SK-N-SH treated with all-trans-retinoic acid at 6 μM for 48 hours (cell line): ENCODE data around the gene LANCL1.

ENCODE experiments used
- ATAC-seq: fragments of 200-7000 bp; cut with Tn5 transposase; 3 replicates; pipeline ENCODE4 v1.9.1; 2020; ENCODE audit warnings: mild to moderate bottlenecking, moderate library complexity
- ARNTL ChIP-seq: fragments of 450-650 bp; formaldehyde crosslinking; IDR thresholded peaks from 2 replicates; pipeline ENCODE4 v1.5.0; 2020; ENCODE audit warnings: low read depth, mild to moderate bottlenecking, moderate library complexity, borderline replicate concordance
- BACH2 ChIP-seq: fragments of 250-450 bp; sonication (Bioruptor Pico); IDR thresholded peaks from 2 replicates; pipeline ENCODE4 v1.9.0; 2021; ENCODE audit warnings: mild to moderate bottlenecking, borderline replicate concordance
- CSDC2 ChIP-seq: fragments of 250-450 bp; sonication (Bioruptor Pico); IDR thresholded peaks from 2 replicates; pipeline ENCODE4 v1.5.0; 2020; ENCODE audit warnings: mild to moderate bottlenecking, moderate library complexity
- ESRRG ChIP-seq: fragments of 250-450 bp; sonication (Bioruptor Pico); IDR thresholded peaks from 2 replicates; pipeline ENCODE4 v1.6.1; 2021; ENCODE audit warnings: mild to moderate bottlenecking
- OSR1 ChIP-seq: fragments of 250-450 bp; sonication (Bioruptor Pico); IDR thresholded peaks from 2 replicates; pipeline ENCODE4 v1.8.0; 2022; ENCODE audit warnings: moderate library complexity, mild to moderate bottlenecking, inconsistent platforms
- PPARA ChIP-seq: fragments of 250-450 bp; sonication (Bioruptor Pico); IDR thresholded peaks from 2 replicates; pipeline ENCODE4 v1.5.0; 2020; ENCODE audit warnings: mild to moderate bottlenecking, borderline replicate concordance
- RARB ChIP-seq: fragments of 250-450 bp; sonication (Bioruptor Pico); IDR thresholded peaks from 2 replicates; pipeline ENCODE4 v1.8.0; 2021; ENCODE audit warnings: mild to moderate bottlenecking, moderate library complexity
- SNAI2 ChIP-seq: fragments of 250-450 bp; sonication (Bioruptor Pico); IDR thresholded peaks from 2 replicates; pipeline ENCODE4 v1.5.0; 2020; ENCODE audit warnings: mild to moderate bottlenecking, moderate library complexity
- TOX ChIP-seq: fragments of 250-450 bp; sonication (Bioruptor Pico); IDR thresholded peaks from 2 replicates; pipeline ENCODE4 v1.8.0; 2021; ENCODE audit warnings: mild to moderate bottlenecking, moderate library complexity, borderline replicate concordance
- ZC3H10 ChIP-seq: fragments of 250-450 bp; sonication (Bioruptor Pico); IDR thresholded peaks from 2 replicates; pipeline ENCODE4 v1.5.1; 2021; ENCODE audit warnings: mild to moderate bottlenecking, moderate library complexity
- ZFP3 ChIP-seq: fragments of 250-450 bp; sonication (Bioruptor Pico); IDR thresholded peaks from 2 replicates; pipeline ENCODE4 v1.5.0; 2020; ENCODE audit warnings: mild to moderate bottlenecking, moderate library complexity
- ZFP30 ChIP-seq: fragments of 450-650 bp; formaldehyde crosslinking; IDR thresholded peaks from 2 replicates; pipeline ENCODE4 v1.5.0; 2022; ENCODE audit warnings: mild to moderate bottlenecking, moderate library complexity
- ZNF70 ChIP-seq: fragments of 450-650 bp; formaldehyde crosslinking; IDR thresholded peaks from 2 replicates; pipeline ENCODE4 v1.5.0; 2020; ENCODE audit warnings: mild to moderate bottlenecking, moderate library complexity
- ZNF8 ChIP-seq: fragments of 450-650 bp; formaldehyde crosslinking; IDR thresholded peaks from 2 replicates; pipeline ENCODE4 v1.5.0; 2020; ENCODE audit warnings: mild to moderate bottlenecking, moderate library complexity
- TF ChIP-seq, protein P1 (sequence below): fragments of 250-450 bp; sonication (Bioruptor Pico); IDR thresholded peaks from 2 replicates; pipeline ENCODE4 v1.5.1; 2020; ENCODE audit warnings: low read depth, mild to moderate bottlenecking, moderate library complexity
- TF ChIP-seq, protein P2 (sequence below): fragments of 250-450 bp; sonication (Bioruptor Pico); IDR thresholded peaks from 2 replicates; pipeline ENCODE4 v1.5.0; 2020; ENCODE audit warnings: mild to moderate bottlenecking, moderate library complexity
- TF ChIP-seq, protein P3 (sequence below): fragments of 250-450 bp; sonication (Bioruptor Pico); IDR thresholded peaks from 2 replicates; pipeline ENCODE4 v1.5.1; 2021; ENCODE audit warnings: mild to moderate bottlenecking, moderate library complexity
- TF ChIP-seq, protein P4 (sequence below): fragments of 250-450 bp; sonication (Bioruptor Pico); IDR thresholded peaks from 2 replicates; pipeline ENCODE4 v1.8.0; 2021; ENCODE audit warnings: low read depth, mild to moderate bottlenecking, moderate library complexity, borderline replicate concordance
- TF ChIP-seq, protein P5 (sequence below): fragments of 250-450 bp; sonication (Bioruptor Pico); IDR thresholded peaks from 2 replicates; pipeline ENCODE4 v1.8.0; 2020; ENCODE audit warnings: mild to moderate bottlenecking, moderate library complexity, borderline replicate concordance

The LANCL1 gene

DNA sequence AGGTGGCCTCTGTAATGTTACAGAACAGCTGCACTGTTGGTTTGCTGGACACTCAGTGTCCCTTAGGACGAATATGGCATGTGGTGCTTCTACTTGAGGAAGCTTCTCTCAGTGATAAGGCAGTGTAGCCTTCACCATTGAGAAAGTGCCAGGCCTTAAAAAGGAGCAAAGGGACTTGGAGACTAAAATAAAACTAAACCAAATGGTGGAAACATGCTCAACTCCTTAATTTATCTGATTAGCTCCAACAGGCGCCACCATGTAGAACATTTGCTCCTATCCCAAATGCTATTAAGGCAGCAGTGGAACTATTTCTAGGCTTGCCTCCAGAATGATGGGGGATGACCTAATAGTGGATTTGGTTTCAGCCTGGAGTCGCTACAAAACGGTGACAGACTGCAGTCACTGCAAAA lies 84.1 kb downstream of the LANCL1 start:
- TF ChIP-seq ARNTL (CRISPR knock-in tag) = no peak
- TF ChIP-seq ZNF8 (CRISPR knock-in tag) = no peak
- TF ChIP-seq TOX (CRISPR knock-in tag) = no peak
- TF ChIP-seq, protein P1, sequence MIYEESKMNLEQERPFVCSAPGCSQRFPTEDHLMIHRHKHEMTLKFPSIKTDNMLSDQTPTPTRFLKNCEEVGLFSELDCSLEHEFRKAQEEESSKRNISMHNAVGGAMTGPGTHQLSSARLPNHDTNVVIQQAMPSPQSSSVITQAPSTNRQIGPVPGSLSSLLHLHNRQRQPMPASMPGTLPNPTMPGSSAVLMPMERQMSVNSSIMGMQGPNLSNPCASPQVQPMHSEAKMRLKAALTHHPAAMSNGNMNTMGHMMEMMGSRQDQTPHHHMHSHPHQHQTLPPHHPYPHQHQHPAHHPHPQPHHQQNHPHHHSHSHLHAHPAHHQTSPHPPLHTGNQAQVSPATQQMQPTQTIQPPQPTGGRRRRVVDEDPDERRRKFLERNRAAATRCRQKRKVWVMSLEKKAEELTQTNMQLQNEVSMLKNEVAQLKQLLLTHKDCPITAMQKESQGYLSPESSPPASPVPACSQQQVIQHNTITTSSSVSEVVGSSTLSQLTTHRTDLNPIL (CRISPR knock-in tag) = no peak

DNA sequence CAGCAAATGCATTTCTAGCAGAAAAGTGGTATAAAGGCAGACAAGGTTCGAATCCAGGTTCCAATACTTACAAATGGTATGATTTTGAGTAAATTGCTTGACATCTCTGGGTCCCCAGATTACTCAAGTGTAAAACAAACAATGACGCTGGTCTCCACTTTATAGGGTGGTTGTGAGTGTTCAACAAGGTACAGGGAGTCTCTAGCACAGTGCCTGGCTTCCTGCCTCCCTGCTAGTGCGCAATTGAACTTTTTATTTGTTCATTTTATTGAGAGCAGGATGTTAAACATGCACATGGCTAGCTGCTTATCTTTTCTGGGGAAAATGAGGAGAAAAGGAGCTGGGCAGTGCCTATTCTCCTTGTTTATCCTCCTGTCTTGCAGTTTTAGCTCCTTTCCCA lies 86.7 kb downstream of the LANCL1 start:
- no peak for ATAC-seq
- no peak for TF ChIP-seq OSR1 (CRISPR knock-in tag)
- no peak for TF ChIP-seq PPARA (CRISPR knock-in tag)
- TF ChIP-seq, protein P2, sequence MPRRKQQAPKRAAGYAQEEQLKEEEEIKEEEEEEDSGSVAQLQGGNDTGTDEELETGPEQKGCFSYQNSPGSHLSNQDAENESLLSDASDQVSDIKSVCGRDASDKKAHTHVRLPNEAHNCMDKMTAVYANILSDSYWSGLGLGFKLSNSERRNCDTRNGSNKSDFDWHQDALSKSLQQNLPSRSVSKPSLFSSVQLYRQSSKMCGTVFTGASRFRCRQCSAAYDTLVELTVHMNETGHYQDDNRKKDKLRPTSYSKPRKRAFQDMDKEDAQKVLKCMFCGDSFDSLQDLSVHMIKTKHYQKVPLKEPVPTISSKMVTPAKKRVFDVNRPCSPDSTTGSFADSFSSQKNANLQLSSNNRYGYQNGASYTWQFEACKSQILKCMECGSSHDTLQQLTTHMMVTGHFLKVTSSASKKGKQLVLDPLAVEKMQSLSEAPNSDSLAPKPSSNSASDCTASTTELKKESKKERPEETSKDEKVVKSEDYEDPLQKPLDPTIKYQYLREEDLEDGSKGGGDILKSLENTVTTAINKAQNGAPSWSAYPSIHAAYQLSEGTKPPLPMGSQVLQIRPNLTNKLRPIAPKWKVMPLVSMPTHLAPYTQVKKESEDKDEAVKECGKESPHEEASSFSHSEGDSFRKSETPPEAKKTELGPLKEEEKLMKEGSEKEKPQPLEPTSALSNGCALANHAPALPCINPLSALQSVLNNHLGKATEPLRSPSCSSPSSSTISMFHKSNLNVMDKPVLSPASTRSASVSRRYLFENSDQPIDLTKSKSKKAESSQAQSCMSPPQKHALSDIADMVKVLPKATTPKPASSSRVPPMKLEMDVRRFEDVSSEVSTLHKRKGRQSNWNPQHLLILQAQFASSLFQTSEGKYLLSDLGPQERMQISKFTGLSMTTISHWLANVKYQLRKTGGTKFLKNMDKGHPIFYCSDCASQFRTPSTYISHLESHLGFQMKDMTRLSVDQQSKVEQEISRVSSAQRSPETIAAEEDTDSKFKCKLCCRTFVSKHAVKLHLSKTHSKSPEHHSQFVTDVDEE (CRISPR knock-in tag) = no peak
- no peak for TF ChIP-seq ZNF70
- TF ChIP-seq, protein P3, sequence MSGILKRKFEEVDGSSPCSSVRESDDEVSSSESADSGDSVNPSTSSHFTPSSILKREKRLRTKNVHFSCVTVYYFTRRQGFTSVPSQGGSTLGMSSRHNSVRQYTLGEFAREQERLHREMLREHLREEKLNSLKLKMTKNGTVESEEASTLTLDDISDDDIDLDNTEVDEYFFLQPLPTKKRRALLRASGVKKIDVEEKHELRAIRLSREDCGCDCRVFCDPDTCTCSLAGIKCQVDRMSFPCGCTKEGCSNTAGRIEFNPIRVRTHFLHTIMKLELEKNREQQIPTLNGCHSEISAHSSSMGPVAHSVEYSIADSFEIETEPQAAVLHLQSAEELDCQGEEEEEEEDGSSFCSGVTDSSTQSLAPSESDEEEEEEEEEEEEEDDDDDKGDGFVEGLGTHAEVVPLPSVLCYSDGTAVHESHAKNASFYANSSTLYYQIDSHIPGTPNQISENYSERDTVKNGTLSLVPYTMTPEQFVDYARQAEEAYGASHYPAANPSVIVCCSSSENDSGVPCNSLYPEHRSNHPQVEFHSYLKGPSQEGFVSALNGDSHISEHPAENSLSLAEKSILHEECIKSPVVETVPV = no peak
- TF ChIP-seq, protein P4, sequence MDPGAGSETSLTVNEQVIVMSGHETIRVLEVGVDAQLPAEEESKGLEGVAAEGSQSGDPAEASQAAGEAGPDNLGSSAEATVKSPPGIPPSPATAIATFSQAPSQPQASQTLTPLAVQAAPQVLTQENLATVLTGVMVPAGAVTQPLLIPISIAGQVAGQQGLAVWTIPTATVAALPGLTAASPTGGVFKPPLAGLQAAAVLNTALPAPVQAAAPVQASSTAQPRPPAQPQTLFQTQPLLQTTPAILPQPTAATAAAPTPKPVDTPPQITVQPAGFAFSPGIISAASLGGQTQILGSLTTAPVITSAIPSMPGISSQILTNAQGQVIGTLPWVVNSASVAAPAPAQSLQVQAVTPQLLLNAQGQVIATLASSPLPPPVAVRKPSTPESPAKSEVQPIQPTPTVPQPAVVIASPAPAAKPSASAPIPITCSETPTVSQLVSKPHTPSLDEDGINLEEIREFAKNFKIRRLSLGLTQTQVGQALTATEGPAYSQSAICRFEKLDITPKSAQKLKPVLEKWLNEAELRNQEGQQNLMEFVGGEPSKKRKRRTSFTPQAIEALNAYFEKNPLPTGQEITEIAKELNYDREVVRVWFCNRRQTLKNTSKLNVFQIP (CRISPR knock-in tag) = no peak
- no peak for TF ChIP-seq SNAI2 (CRISPR knock-in tag)
- TF ChIP-seq BACH2 = no peak
- TF ChIP-seq, protein P1 (CRISPR knock-in tag) = no peak
- TF ChIP-seq ZFP30 (CRISPR knock-in tag) = no peak
- TF ChIP-seq ESRRG (CRISPR knock-in tag) = no peak
- TF ChIP-seq ZNF8 (CRISPR knock-in tag) = no peak
- TF ChIP-seq ARNTL (CRISPR knock-in tag) = no peak
- no peak for TF ChIP-seq TOX (CRISPR knock-in tag)
- TF ChIP-seq CSDC2 = no peak
- no peak for TF ChIP-seq RARB (CRISPR knock-in tag)
- no peak for TF ChIP-seq ZC3H10 (CRISPR knock-in tag)
- TF ChIP-seq, protein P5, sequence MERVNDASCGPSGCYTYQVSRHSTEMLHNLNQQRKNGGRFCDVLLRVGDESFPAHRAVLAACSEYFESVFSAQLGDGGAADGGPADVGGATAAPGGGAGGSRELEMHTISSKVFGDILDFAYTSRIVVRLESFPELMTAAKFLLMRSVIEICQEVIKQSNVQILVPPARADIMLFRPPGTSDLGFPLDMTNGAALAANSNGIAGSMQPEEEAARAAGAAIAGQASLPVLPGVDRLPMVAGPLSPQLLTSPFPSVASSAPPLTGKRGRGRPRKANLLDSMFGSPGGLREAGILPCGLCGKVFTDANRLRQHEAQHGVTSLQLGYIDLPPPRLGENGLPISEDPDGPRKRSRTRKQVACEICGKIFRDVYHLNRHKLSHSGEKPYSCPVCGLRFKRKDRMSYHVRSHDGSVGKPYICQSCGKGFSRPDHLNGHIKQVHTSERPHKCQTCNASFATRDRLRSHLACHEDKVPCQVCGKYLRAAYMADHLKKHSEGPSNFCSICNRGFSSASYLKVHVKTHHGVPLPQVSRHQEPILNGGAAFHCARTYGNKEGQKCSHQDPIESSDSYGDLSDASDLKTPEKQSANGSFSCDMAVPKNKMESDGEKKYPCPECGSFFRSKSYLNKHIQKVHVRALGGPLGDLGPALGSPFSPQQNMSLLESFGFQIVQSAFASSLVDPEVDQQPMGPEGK (CRISPR knock-in tag) = no peak

More for the DNA sequence above, 84.1 kb downstream of the LANCL1 start:
- ATAC-seq = no peak

DNA sequence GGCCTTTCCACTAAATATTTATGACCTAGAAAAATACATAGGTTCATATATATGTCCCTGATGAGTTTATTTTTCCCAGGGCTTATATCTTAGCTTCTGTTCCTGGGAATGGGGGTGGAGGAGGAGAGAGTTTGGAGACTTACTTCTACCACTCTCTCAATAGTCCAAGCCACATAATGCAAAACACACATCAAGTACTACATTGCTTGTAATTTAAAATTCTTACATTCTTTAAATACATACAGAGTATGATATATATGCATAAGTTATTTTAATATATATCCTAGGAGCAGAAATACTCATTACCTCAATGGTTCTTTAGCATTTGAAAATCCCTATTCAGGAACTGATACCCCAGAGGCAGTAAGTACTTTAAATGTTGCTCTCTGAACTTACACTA lies 88.4 kb downstream of the LANCL1 start:
- no peak for TF ChIP-seq ZFP3 (CRISPR knock-in tag)
- ATAC-seq = no peak
